Adrenal gland (tissue), 12 donors: ENCODE results near the gene TM2D1. TPM values are rescaled to one million over a fixed set of nuclear protein-coding genes. Genes with fewer than 3 reads are reported as not detected.

Experiments
- DNase-seq, 7 donors: peaks; one replicate each; pipeline ENCODE4 v3.0.0-alpha.2; 2019 to 2020
- H3K27ac ChIP-seq, 5 donors: fragments of 200-600 bp; sonication (generic) in 4 of 5; 1 replicate in 3 of 5; 2 replicates in 2 of 5; pipeline versions ENCODE4 v1.5.1 to v1.8.0; 2016 to 2020; ENCODE audit warnings: mild to moderate bottlenecking in 1 of 5
- H3K27me3 ChIP-seq: fragments of 200-600 bp; 2 replicates; pipeline ENCODE4 v1.8.0; 2021
- H3K36me3 ChIP-seq, 2 donors: fragments of 200-600 bp; replicated peaks in 1 of 2; 1 replicate in 1 of 2; 2 replicates in 1 of 2; pipeline versions ENCODE4 v1.5.1 to v1.8.0; 2018 to 2022
- H3K4me1 ChIP-seq, 2 donors: fragments of 200-600 bp; replicated peaks in 1 of 2; 1 replicate in 1 of 2; 2 replicates in 1 of 2; pipeline versions ENCODE4 v1.5.1 to v1.8.0; 2018 to 2021
- H3K4me3 ChIP-seq, 4 donors: fragments of 200-600 bp; sonication (generic) in 3 of 4; one replicate each; pipeline ENCODE4 v1.5.1; 2016 to 2018
- H3K9me3 ChIP-seq, 3 donors: fragments of 200-600 bp; sonication (generic) in 1 of 3; replicated peaks in 1 of 3; 1 replicate in 2 of 3; 2 replicates in 1 of 3; pipeline versions ENCODE4 v1.5.1 to v1.8.0; 2016 to 2021
- POLR2A ChIP-seq, 2 donors: fragments of 450-650 bp; IDR thresholded peaks; one replicate each; pipeline ENCODE4 v1.6.1; 2017; ENCODE audit warnings: antibody characterized with exemption in 2 of 2, mild to moderate bottlenecking in 2 of 2, moderate library complexity in 1 of 2
- whole genome bisulfite sequencing, 4 donors: extraction: QIAGEN DNeasy Blood & Tissue Kit in 2 of 4; methylation state at CpG; one replicate each; pipeline versions ENCODE4 v1.1.5 to v1.1.7; 2013 to 2017; 5-methylcytosine and 5-hydroxymethylcytosine counted together
- intact Hi-C, 2 donors: fragments of 100-400 bp; cut with DNase I; formaldehyde crosslinking; loops; one replicate each; pipeline versions ENCODE4 v1.14.1 to v1.15.0; 2022 to 2023
- polyA plus RNA-seq, 3 donors: library from polyadenylated mRNA; stranded (reverse); fragments of 200-250 nt in 2 of 3; fragments of 350-450 nt in 1 of 3; fragmentation: Illumina TruSeq in 1 of 3; extraction: RNeasy Lipid Tissue Mini Kit (QIAGEN cat#74804) in 1 of 3; gene quantifications; one replicate each; pipeline ENCODE4 v1.2.3, GENCODE V29; 2013 to 2014
- total RNA-seq, 9 donors: library from RNA; depleted of rRNA in 4 of 9; stranded (reverse); fragments of >200 nt in 4 of 9; fragments of 120-200 nt in 1 of 9; fragmentation: NEBNext Ultra II Directional in 1 of 9; extraction: Animal tissue kit (Norgen Biotek cat#: 25700) in 1 of 9; gene quantifications; one replicate each; pipeline versions ENCODE4 v1.1.0 to v1.2.4, GENCODE V29; 2013 to 2023
- TF ChIP-seq, protein P1 (sequence below), 6 experiments: fragments of 450-650 bp in 4 of 6; fragments of 200-600 bp in 2 of 6; sonication (generic) in 1 of 6; IDR thresholded peaks; 1 replicate in 5 of 6; 2 replicates in 1 of 6; pipeline versions ENCODE4 v1.5.1 to v1.8.0; 2016 to 2021; ENCODE audit warnings: antibody characterized with exemption in 6 of 6, mild to moderate bottlenecking in 2 of 6, moderate library complexity in 1 of 6
- donor health status: healthy with polysubstance abuse.
- donor health status: Bipolar disorder and iron deficiency.
- donor health status: DM: yes; HTN: yes; CAD: no.
- donor health status: DM: no; HTN: no; CAD: no.
- donor health status: DM: no; HTN: no; CAD: no.
- donor health status: DM: yes; HTN: yes; CAD: no.

Gene TM2D1
- total and polyA plus RNA-seq, 12 donors = 8.6 to 96.6 (median 54.6) TPM

- peaks cover 0 to 13% of the 10 kb centered on the region in 2 donors for H3K4me1 ChIP-seq
- no peaks in the 10 kb centered on the region for H3K36me3 ChIP-seq
- H3K27me3 ChIP-seq = no peaks in the 10 kb centered on the region
- H3K27ac ChIP-seq = peak overlapping the region in 1 of 5 donors; percentile 60
- no peaks in the 10 kb centered on the region for H3K9me3 ChIP-seq
- TF ChIP-seq, protein P1, sequence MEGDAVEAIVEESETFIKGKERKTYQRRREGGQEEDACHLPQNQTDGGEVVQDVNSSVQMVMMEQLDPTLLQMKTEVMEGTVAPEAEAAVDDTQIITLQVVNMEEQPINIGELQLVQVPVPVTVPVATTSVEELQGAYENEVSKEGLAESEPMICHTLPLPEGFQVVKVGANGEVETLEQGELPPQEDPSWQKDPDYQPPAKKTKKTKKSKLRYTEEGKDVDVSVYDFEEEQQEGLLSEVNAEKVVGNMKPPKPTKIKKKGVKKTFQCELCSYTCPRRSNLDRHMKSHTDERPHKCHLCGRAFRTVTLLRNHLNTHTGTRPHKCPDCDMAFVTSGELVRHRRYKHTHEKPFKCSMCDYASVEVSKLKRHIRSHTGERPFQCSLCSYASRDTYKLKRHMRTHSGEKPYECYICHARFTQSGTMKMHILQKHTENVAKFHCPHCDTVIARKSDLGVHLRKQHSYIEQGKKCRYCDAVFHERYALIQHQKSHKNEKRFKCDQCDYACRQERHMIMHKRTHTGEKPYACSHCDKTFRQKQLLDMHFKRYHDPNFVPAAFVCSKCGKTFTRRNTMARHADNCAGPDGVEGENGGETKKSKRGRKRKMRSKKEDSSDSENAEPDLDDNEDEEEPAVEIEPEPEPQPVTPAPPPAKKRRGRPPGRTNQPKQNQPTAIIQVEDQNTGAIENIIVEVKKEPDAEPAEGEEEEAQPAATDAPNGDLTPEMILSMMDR (IDR thresholded peaks at IDR 0.05) = no peak
- TF ChIP-seq POLR2A (IDR thresholded peaks at IDR 0.05) = no peak
- WGBS, 4 donors = 40 to 62% (median 49%) methylated on average over 3 of the region's 3 CpGs
- intact Hi-C loops = no loop called here
- no peak overlapping the region for H3K4me3 ChIP-seq
- no peak for DNase-seq
Measured at GRCh38 chr1:61636814-61637213, 88.1 kb downstream of the TM2D1 start.

DNA sequence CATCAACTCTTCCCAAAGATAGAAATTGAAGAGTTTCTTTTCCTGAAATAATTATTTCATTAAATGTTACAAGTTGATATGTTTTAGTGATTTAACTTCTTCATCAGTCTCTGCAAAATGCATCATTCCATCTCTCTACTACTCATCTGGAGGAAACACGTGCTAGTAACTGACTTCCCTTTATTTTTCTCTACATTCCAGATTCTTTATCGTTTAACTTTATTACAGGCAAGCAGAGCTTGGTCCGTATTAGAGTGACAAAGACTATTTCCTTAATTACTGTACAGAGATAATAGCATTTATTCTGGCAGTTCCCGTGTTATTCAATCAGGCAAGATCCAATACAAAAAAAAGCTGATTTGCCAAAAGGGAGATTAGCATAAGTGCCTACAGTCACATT is 88.6 kb downstream of the TM2D1 start:
- Histone ChIP-seq H3K4me1 (peaks cover 0 to 12% of the 10 kb centered on the region in 2 donors), H3K27me3 (no peaks in the 10 kb centered on the region), H3K9me3 (no peaks in the 10 kb centered on the region), H3K27ac (no peak overlapping the region), H3K4me3 (no peak overlapping the region), H3K36me3 (no peaks in the 10 kb centered on the region)
- DNase-seq = no peak
- intact Hi-C loops = no loop called here
- TF ChIP-seq, protein P1 (IDR thresholded peaks at IDR 0.05) = no peak
- no peak for TF ChIP-seq POLR2A (IDR thresholded peaks at IDR 0.05)
- 48 to 59% (median 53%) methylated on average over 4 of the region's 4 CpGs for WGBS, 4 donors

DNA sequence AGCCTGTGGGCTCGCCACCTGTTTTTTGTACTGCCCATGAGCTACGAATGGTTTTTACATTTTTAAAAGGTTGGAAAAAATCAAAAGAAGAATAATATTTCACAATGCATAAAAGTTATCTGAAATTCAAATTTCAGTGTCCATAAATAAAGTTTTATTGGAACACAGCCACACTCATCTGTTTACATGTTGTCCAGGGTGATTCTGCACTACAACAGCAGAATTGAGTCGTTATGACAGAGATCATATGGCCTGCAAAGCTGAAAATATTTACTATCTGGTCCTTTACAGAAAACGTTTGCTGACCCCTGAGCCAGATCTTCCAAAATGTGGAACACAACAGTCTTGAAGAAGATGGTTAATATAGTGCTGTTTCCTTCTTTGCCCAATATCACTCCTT is 89.4 kb downstream of the TM2D1 start:
- 70 to 80% (median 75%) methylated on average over 4 of the region's 4 CpGs for WGBS, 4 donors

DNA sequence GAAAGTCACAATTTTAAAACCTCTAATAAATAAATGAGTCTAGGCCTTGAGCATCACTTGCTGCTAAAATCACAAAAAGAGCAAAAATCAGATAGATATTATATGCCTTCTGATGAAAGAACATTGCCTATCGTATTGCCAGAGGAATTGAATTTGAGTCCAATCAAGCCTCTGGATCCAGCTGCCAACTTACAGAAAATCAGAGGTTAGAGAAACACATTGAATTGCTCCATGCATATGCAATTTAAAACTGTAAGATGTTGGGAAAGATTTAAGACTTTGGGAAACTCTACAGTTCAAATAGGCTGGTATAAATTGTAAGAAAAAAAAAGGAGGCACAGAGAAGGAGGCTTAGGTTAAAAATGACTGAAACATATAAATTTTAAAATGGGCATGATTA is 93.5 kb downstream of the TM2D1 start:
- 83 to 96% (median 88%) methylated on average over 1 of the region's 1 CpG for WGBS, 4 donors

More for the DNA sequence above, 89.4 kb downstream of the TM2D1 start:
- H3K36me3 ChIP-seq = no peaks in the 10 kb centered on the region
- H3K9me3 ChIP-seq = no peaks in the 10 kb centered on the region
- H3K4me3 ChIP-seq = no peak overlapping the region
- no peak for TF ChIP-seq POLR2A (IDR thresholded peaks at IDR 0.05)
- TF ChIP-seq, protein P1 (IDR thresholded peaks at IDR 0.05) = no peak
- H3K4me1 ChIP-seq = peaks cover 0 to 12% of the 10 kb centered on the region in 2 donors
- H3K27me3 ChIP-seq = no peaks in the 10 kb centered on the region
- no peak for DNase-seq
- intact Hi-C loops = no loop called here
- H3K27ac ChIP-seq = no peak overlapping the region

More for the DNA sequence above, 93.5 kb downstream of the TM2D1 start:
- H3K4me3 ChIP-seq = no peak overlapping the region
- no peak overlapping the region for H3K27ac ChIP-seq
- intact Hi-C loops = no loop called here
- DNase-seq = no peak
- H3K9me3 ChIP-seq = no peaks in the 10 kb centered on the region
- no peaks in the 10 kb centered on the region for H3K4me1 ChIP-seq
- no peak for TF ChIP-seq POLR2A (IDR thresholded peaks at IDR 0.05)
- TF ChIP-seq, protein P1 (IDR thresholded peaks at IDR 0.05) = no peak
- H3K36me3 ChIP-seq = no peaks in the 10 kb centered on the region
- H3K27me3 ChIP-seq = no peaks in the 10 kb centered on the region

Other genes with a start within 250 kb of the TM2D1 start
- gene PATJ, start 17.3 kb upstream of the TM2D1 start, total RNA-seq = 10 to 100 TPM; 11.9 to 36.6 (median 25.3) TPM
- gene PATJ, start 17.3 kb upstream of the TM2D1 start, polyA plus RNA-seq = 10 to 100 TPM in 1 of 3 donors, 1 to 10 TPM in 2; 6.8 to 16.5 (median 8.6) TPM